PC-9 (cell line): Measurements from ENCODE around the gene VOPP1. TPM values are rescaled to one million over a fixed set of nuclear protein-coding genes. Genes with fewer than 3 reads are reported as not detected.
"Not testable (repeated sequence)": the region's sequence is repeated elsewhere in the genome, so short reads cannot be mapped to it uniquely, and the experiment has no call there.

Experiments used
- BruUV-seq: library from RNA; stranded (reverse); fragments of 400-500 nt; replicated peaks from 2 replicates; lab custom pipeline; 2021; lab: Mats Ljungman, UMichigan
- CTCF ChIA-PET: fragments of 300-600 bp; sonication (Branson Sonifier 250); formaldehyde crosslinking; loops from one replicate; lab custom pipeline; 2022; ENCODE audit warnings: antibody characterized with exemption; lab: Charles Lee
- POLR2A ChIA-PET: fragments of 300-600 bp; sonication (Branson Sonifier 250); formaldehyde crosslinking; loops from one replicate; lab custom pipeline; 2022; ENCODE audit warnings: antibody characterized with exemption; ENCODE audit not compliant: unreplicated experiment; lab: Charles Lee
- DNase-seq, 2 experiments: peaks; one replicate each; pipeline versions ENCODE4 v3.0.0 to v3.0.0-alpha.2; 2015 to 2022; ENCODE audit warnings: mixed read lengths in 1 of 2
- H2AFZ ChIP-seq: fragments of 200-600 bp; sonication (generic); 2 replicates; pipeline ENCODE4 v1.8.1; 2017; ENCODE audit warnings: antibody characterized with exemption
- H3F3A ChIP-seq: fragments of 200-600 bp; sonication (generic); 2 replicates; pipeline ENCODE4 v1.8.1; 2017; ENCODE audit warnings: antibody characterized with exemption, mild to moderate bottlenecking, low read depth; ENCODE audit not compliant: insufficient read depth
- H3K27ac ChIP-seq: fragments of 200-600 bp; sonication (generic); 2 replicates; pipeline ENCODE4 v1.6.1; 2016; ENCODE audit warnings: mixed run types
- H3K27me3 ChIP-seq: fragments of 200-600 bp; sonication (generic); 2 replicates; pipeline ENCODE4 v1.6.1; 2016; ENCODE audit warnings: low read depth, mixed run types; ENCODE audit not compliant: insufficient read depth
- H3K36me3 ChIP-seq: fragments of 200-600 bp; sonication (generic); 2 replicates; pipeline ENCODE4 v1.6.1; 2016; ENCODE audit warnings: low read depth, mixed run types
- H3K4me1 ChIP-seq: fragments of 200-600 bp; sonication (generic); replicated peaks from 2 replicates; pipeline ENCODE4 v1.6.1; 2016; ENCODE audit warnings: mixed run types; ENCODE audit not compliant: insufficient read depth
- H3K4me2 ChIP-seq: fragments of 200-600 bp; sonication (generic); 2 replicates; pipeline ENCODE4 v1.6.1; 2017; ENCODE audit warnings: mixed run types
- H3K4me3 ChIP-seq: fragments of 200-600 bp; sonication (generic); 2 replicates; pipeline ENCODE4 v1.6.1; 2016; ENCODE audit warnings: mixed run types
- H3K79me2 ChIP-seq: fragments of 200-600 bp; sonication (generic); 2 replicates; pipeline ENCODE4 v1.6.1; 2017; ENCODE audit warnings: low read depth, mixed run types
- H3K9me2 ChIP-seq: fragments of 200-600 bp; sonication (generic); 2 replicates; pipeline ENCODE4 v1.8.1; 2017; ENCODE audit warnings: mild to moderate bottlenecking; ENCODE audit not compliant: insufficient read depth
- H3K9me3 ChIP-seq: fragments of 200-600 bp; sonication (generic); 2 replicates; pipeline ENCODE4 v1.8.1; 2016; ENCODE audit warnings: low read depth; ENCODE audit not compliant: insufficient read depth
- H4K20me1 ChIP-seq: fragments of 200-600 bp; sonication (generic); 2 replicates; pipeline ENCODE4 v1.8.1; 2017; ENCODE audit not compliant: insufficient read depth
- EZH2 ChIP-seq: fragments of 200-600 bp; sonication (generic); IDR thresholded peaks from 2 replicates; pipeline ENCODE4 v1.8.0; 2017; ENCODE audit warnings: antibody characterized with exemption, low read depth
- intact Hi-C: fragments of 100-400 bp; cut with micrococcal nuclease; formaldehyde crosslinking; loops from one replicate; pipeline ENCODE4 v1.10.0; 2022; ENCODE audit not compliant: unreplicated experiment
- total RNA-seq: library from RNA; stranded (reverse); gene quantifications from 2 replicates; pipeline ENCODE4 v1.2.3, GENCODE V29; 2021
- TF ChIP-seq, protein P1 (sequence below): fragments of 200-600 bp; sonication (generic); conservative IDR thresholded peaks from 2 replicates; pipeline ENCODE4 v1.6.1; 2017; ENCODE audit warnings: mixed run types, antibody characterized with exemption, mild to moderate bottlenecking, moderate library complexity

Gene VOPP1
- total RNA-seq, 1 experiment from 2014 or later, result 207 TPM

DNA sequence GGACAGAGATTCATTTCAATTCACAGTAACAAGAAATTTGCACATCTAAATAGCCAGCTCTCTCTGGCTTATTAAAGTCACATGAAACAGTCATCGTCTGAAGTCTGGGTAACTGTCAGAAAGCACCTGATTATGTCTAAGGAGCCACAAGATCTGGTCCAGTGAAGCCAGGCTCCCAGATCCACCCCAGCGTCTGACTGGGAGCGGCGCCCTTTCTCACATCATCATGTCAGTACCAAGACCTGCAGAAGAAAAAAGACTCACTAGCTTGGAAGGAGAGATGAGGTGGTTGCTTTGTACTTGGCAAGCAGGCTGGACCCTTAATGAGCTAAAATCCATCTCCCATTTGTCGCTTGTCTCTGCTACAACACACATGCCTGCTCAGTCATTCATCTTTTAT lies 58.4 kb downstream of the VOPP1 start:
- Histone ChIP-seq H3K36me3 (peaks cover 26% of the 10 kb centered on the region; the same call in 1 of the 2 replicates), H3K27ac (no peak overlapping the region), H3K4me3 (no peak overlapping the region), H3K27me3 (no peaks in the 10 kb centered on the region), H4K20me1 (peaks cover 13% of the 10 kb centered on the region), H2AFZ (no peak overlapping the region), H3K9me2 (no peaks in the 10 kb centered on the region), H3K9me3 (no peaks in the 10 kb centered on the region), H3K79me2 (peaks cover 12% of the 10 kb centered on the region), H3K4me2 (no peak overlapping the region), H3F3A (no peaks in the 10 kb centered on the region; the same call in 1 of the 2 replicates), H3K4me1 (no peaks in the 10 kb centered on the region)
- ChIA-PET POLR2A (no interaction called here), CTCF (no interaction called here)
- BruUV-seq, result no TSS peak
- TF ChIP-seq EZH2, result no peak
- TF ChIP-seq, protein P1, sequence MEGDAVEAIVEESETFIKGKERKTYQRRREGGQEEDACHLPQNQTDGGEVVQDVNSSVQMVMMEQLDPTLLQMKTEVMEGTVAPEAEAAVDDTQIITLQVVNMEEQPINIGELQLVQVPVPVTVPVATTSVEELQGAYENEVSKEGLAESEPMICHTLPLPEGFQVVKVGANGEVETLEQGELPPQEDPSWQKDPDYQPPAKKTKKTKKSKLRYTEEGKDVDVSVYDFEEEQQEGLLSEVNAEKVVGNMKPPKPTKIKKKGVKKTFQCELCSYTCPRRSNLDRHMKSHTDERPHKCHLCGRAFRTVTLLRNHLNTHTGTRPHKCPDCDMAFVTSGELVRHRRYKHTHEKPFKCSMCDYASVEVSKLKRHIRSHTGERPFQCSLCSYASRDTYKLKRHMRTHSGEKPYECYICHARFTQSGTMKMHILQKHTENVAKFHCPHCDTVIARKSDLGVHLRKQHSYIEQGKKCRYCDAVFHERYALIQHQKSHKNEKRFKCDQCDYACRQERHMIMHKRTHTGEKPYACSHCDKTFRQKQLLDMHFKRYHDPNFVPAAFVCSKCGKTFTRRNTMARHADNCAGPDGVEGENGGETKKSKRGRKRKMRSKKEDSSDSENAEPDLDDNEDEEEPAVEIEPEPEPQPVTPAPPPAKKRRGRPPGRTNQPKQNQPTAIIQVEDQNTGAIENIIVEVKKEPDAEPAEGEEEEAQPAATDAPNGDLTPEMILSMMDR, result no peak
- intact Hi-C loops, result no loop called here
- DNase-seq, result no peak

- no peak overlapping the region for H2AFZ ChIP-seq
- intact Hi-C loops, result no loop called here
- H3K36me3 ChIP-seq, result peaks cover 16% of the 10 kb centered on the region; the same call in 1 of the 2 replicates
- H4K20me1 ChIP-seq, result peaks cover 7% of the 10 kb centered on the region
- H3K79me2 ChIP-seq, result peaks cover 17% of the 10 kb centered on the region
- DNase-seq, result no peak
- no peak overlapping the region for H3K4me2 ChIP-seq
- no peaks in the 10 kb centered on the region for H3K27me3 ChIP-seq
- no peaks in the 10 kb centered on the region for H3K4me1 ChIP-seq
- BruUV-seq, result no TSS peak
- H3K4me3 ChIP-seq, result no peak overlapping the region
- H3F3A ChIP-seq, result no peaks in the 10 kb centered on the region; the same call in 1 of the 2 replicates
- no peak overlapping the region for H3K27ac ChIP-seq
- no peaks in the 10 kb centered on the region for H3K9me3 ChIP-seq
- POLR2A ChIA-PET, result interaction anchor here (0.7 kb wide), 1 partner anchor 21 kb away, joined by 16 read pairs; no protein-coding TSS in a partner anchor
- no peak for TF ChIP-seq EZH2
- TF ChIP-seq, protein P1, result no peak
- no peaks in the 10 kb centered on the region for H3K9me2 ChIP-seq
- CTCF ChIA-PET, result interaction anchor here (0.6 kb wide), 1 partner anchor 22 kb away, joined by 6 read pairs; no protein-coding TSS in a partner anchor
Observed at GRCh38 chr7:55512635-55513191, 59.6 kb downstream of the VOPP1 start.

GRCh38 chr7:55510621-55511020 lies 61.7 kb downstream of the VOPP1 start:
- H3K27ac ChIP-seq, result no peak overlapping the region
- TF ChIP-seq, protein P1, result no peak
- no peak for TF ChIP-seq EZH2
- ChIA-PET POLR2A (no interaction called here), CTCF (no interaction called here)
- H3F3A ChIP-seq, result peaks cover 4% of the 10 kb centered on the region
- H3K4me3 ChIP-seq, result no peak overlapping the region
- no peaks in the 10 kb centered on the region for H3K9me2 ChIP-seq
- H3K79me2 ChIP-seq, result peaks cover 31% of the 10 kb centered on the region
- no peak overlapping the region for H3K4me2 ChIP-seq
- no peaks in the 10 kb centered on the region for H3K9me3 ChIP-seq
- no peaks in the 10 kb centered on the region for H3K27me3 ChIP-seq
- H3K4me1 ChIP-seq, result peaks cover 14% of the 10 kb centered on the region
- no peak for DNase-seq
- peaks cover 7% of the 10 kb centered on the region for H4K20me1 ChIP-seq
- H3K36me3 ChIP-seq, result peaks cover 4% of the 10 kb centered on the region; the same call in 1 of the 2 replicates
- intact Hi-C loops, result no loop called here
- BruUV-seq, result no TSS peak
- H2AFZ ChIP-seq, result no peak overlapping the region

DNA sequence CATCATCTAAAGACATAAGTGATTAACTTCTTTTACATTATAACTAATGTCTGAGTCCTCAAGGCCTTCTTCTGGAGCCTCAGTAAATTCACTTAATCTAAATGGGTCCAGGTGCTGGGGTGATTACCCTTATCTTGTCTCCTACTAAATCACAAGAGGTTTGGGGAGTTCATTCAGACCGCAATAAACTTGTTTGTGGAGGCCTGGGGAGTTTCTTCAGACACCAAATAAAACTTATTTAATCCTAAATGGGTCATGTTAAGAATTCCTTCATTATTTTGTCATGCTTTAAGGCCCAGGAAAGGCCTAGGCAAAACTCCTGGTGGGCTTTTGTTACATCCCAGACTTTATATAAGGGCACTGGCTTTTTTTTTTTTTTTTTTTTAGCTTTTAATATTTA lies 62.1 kb downstream of the VOPP1 start:
- H2AFZ ChIP-seq, intact Hi-C loops, POLR2A ChIA-PET, H4K20me1 ChIP-seq, H3F3A ChIP-seq, H3K4me3 ChIP-seq, CTCF ChIA-PET, H3K36me3 ChIP-seq, H3K9me2 ChIP-seq, H3K27ac ChIP-seq, BruUV-seq, H3K9me3 ChIP-seq, H3K4me2 ChIP-seq, H3K27me3 ChIP-seq, DNase-seq: not testable (repeated sequence)
- Histone ChIP-seq H3K4me1 (peaks cover 17% of the 10 kb centered on the region), H3K79me2 (peaks cover 33% of the 10 kb centered on the region)
